Neuronal stem cell (in vitro differentiated cells): Measurements from ENCODE around the gene GNRH2.

Source experiments
- DNase-seq: peaks from one replicate; pipeline ENCODE4 v3.0.0-alpha.2; 2013; ENCODE audit warnings: low spot score
- H2AFZ ChIP-seq: one replicate; pipeline ENCODE4 v1.6.1; 2013; ENCODE audit warnings: mild to moderate bottlenecking, low read length, inconsistent platforms
- H2AK5ac ChIP-seq: 2 replicates; pipeline ENCODE4 v1.6.1; 2013; ENCODE audit warnings: low read depth, mild to moderate bottlenecking, inconsistent platforms, low read length, moderate library complexity, mixed read lengths
- H2BK120ac ChIP-seq: 2 replicates; pipeline ENCODE4 v1.6.1; 2013; ENCODE audit warnings: low read depth, mild to moderate bottlenecking, inconsistent platforms, low read length, moderate library complexity, mixed read lengths
- H2BK12ac ChIP-seq: one replicate; pipeline ENCODE4 v1.6.1; 2013; ENCODE audit warnings: low read length, inconsistent platforms
- H2BK15ac ChIP-seq: 2 replicates; pipeline ENCODE4 v1.6.1; 2013; ENCODE audit warnings: mild to moderate bottlenecking, low read length, inconsistent platforms, mixed read lengths
- H2BK5ac ChIP-seq: one replicate; pipeline ENCODE4 v1.6.1; 2013; ENCODE audit warnings: inconsistent platforms, mild to moderate bottlenecking, low read length, moderate library complexity
- H3K14ac ChIP-seq: one replicate; pipeline ENCODE4 v1.6.1; 2013; ENCODE audit warnings: low read length, inconsistent platforms
- H3K18ac ChIP-seq: 2 replicates; pipeline ENCODE4 v1.6.1; 2013; ENCODE audit warnings: low read length, inconsistent platforms
- H3K23ac ChIP-seq: 2 replicates; pipeline ENCODE4 v1.6.1; 2013; ENCODE audit warnings: low read depth, mild to moderate bottlenecking, mixed read lengths, low read length, inconsistent platforms; ENCODE audit not compliant: poor library complexity
- H3K27ac ChIP-seq: replicated peaks from 3 replicates; pipeline ENCODE4 v1.5.1; 2013; ENCODE audit warnings: low read length, inconsistent platforms
- H3K27me3 ChIP-seq, 3 experiments: 2 replicates each; pipeline ENCODE4 v1.6.1; 2013; ENCODE audit warnings: low read length in 3 of 3, mild to moderate bottlenecking in 2 of 3, inconsistent platforms in 1 of 3, low read depth in 1 of 3, mixed read lengths in 1 of 3, moderate library complexity in 1 of 3; ENCODE audit not compliant: control insufficient read depth in 3 of 3, insufficient read depth in 3 of 3
- H3K36me3 ChIP-seq, 2 donors: replicated peaks in 1 of 2; 2 replicates each; pipeline ENCODE4 v1.6.1; 2013; ENCODE audit warnings: low read length in 2 of 2; ENCODE audit not compliant: control insufficient read depth in 2 of 2, insufficient read depth in 2 of 2
- H3K4ac ChIP-seq: 2 replicates; pipeline ENCODE4 v1.6.1; 2013; ENCODE audit warnings: inconsistent platforms, mild to moderate bottlenecking, low read length, moderate library complexity
- H3K4me1 ChIP-seq, 2 donors: 1 replicate in 1 of 2; 2 replicates in 1 of 2; pipeline ENCODE4 v1.6.1; 2013; ENCODE audit warnings: low read length in 2 of 2, low read depth in 1 of 2; ENCODE audit not compliant: control insufficient read depth in 2 of 2, insufficient read depth in 1 of 2
- H3K4me2 ChIP-seq: one replicate; pipeline ENCODE4 v1.6.1; 2013; ENCODE audit warnings: mild to moderate bottlenecking, low read length, inconsistent platforms; ENCODE audit not compliant: insufficient read depth, poor library complexity, severe bottlenecking
- H3K4me3 ChIP-seq, 2 donors: 2 replicates each; pipeline ENCODE4 v1.5.1; 2013; ENCODE audit warnings: low read length in 2 of 2, mild to moderate bottlenecking in 2 of 2, inconsistent platforms in 1 of 2, moderate library complexity in 1 of 2
- H3K79me1 ChIP-seq: one replicate; pipeline ENCODE4 v1.6.1; 2013; ENCODE audit warnings: low read depth, mild to moderate bottlenecking, inconsistent platforms, low read length, moderate library complexity
- H3K9ac ChIP-seq: one replicate; pipeline ENCODE4 v1.6.1; 2013; ENCODE audit warnings: mild to moderate bottlenecking, low read depth, low read length, inconsistent platforms; ENCODE audit not compliant: poor library complexity
- H3K9me3 ChIP-seq, 2 donors: replicated peaks in 1 of 2; 2 replicates each; pipeline versions ENCODE3 to v1.6.1; 2013; ENCODE audit warnings: low read length in 2 of 2, mild to moderate bottlenecking in 2 of 2, inconsistent platforms in 1 of 2, low read depth in 1 of 2, mixed read lengths in 1 of 2, moderate library complexity in 1 of 2; ENCODE audit not compliant: control insufficient read depth in 2 of 2, insufficient read depth in 1 of 2
- H4K8ac ChIP-seq: one replicate; pipeline ENCODE4 v1.6.1; 2013; ENCODE audit warnings: low read depth, mild to moderate bottlenecking, inconsistent platforms, low read length, moderate library complexity
- H4K91ac ChIP-seq: one replicate; pipeline ENCODE4 v1.6.1; 2013; ENCODE audit warnings: low read length, low read depth, mild to moderate bottlenecking, inconsistent platforms; ENCODE audit not compliant: poor library complexity
- WGBS, 2 donors: extraction: QIAGEN DNeasy Blood & Tissue Kit; methylation state at CpG; one replicate each; pipeline ENCODE4 v1.1.7; 2013; ENCODE audit warnings: missing lambda C conversion rate in 2 of 2, mixed read lengths in 1 of 2; ENCODE audit not compliant: insufficient read length in 2 of 2, insufficient replicate concordance in 1 of 2; ENCODE audit errors: extremely low coverage in 2 of 2; 5-methylcytosine and 5-hydroxymethylcytosine counted together

The GNRH2 gene

DNA sequence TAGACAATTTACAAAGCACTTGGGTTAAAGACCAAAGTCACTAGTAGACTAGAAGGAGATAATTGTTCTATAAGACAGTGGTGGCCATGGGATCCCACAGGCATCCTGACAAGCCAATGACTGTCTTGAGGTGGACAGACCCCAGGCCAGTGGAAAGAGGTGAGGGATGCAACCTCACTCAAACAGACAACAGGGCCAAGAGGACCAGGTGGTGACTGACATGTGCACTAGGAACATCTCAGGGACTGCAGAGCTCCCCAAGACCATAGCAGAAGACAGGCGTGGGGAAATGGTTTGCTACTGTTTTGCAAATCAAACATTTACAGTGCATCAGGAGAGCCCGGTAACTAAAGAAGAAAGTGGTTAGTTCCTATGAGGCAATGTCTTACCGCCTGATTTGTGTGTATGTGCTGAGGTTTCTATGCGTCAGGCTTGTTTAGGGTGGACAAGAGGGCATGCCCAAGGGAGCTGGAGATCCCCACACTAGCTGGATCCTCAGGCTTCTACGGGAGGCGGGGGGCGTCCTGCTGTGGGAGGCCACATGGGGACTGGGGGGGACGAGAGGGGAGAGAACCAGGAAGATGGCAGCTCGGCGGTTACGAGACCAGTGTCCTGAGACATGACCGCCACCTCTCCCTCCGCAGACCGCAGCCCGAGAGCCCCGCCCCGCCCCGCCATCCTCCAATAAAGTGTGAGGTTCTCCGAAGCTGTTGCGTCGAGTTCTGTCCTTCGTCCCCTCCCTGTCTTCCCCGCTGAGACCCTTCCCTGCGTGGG lies 1.8 kb downstream of the GNRH2 start:
- Histone ChIP-seq H4K91ac (no peak overlapping the region), H3K79me1 (peaks cover 3% of the 10 kb centered on the region), H4K8ac (no peak overlapping the region), H2AFZ (peak overlapping the region; percentile 99), H3K27me3 (no peaks in the 10 kb centered on the region), H3K18ac (peak overlapping the region; percentile 97), H3K14ac (peak overlapping the region; percentile 87), H3K27ac (peak overlapping the region; percentile 81), H2BK120ac (no peak overlapping the region), H3K4me3 (peak overlapping the region; percentile 93 to 96), H3K4ac (no peak overlapping the region), H3K4me2 (peak overlapping the region; percentile 85), H3K23ac (no peak overlapping the region), H3K36me3 (peaks cover 19 to 50% of the 10 kb centered on the region in 2 donors), H2AK5ac (no peak overlapping the region), H3K4me1 (peaks cover 6 to 9% of the 10 kb centered on the region in 2 donors), H3K9me3 (no peaks in the 10 kb centered on the region), H3K9ac (peak overlapping the region; percentile 93), H2BK15ac (no peak overlapping the region), H2BK12ac (no peak overlapping the region), H2BK5ac (peak overlapping the region; percentile 40)
- DNase-seq = no peak
- WGBS, 2 donors = no CpG with 5 or more reads among the region's 24 CpGs

DNA sequence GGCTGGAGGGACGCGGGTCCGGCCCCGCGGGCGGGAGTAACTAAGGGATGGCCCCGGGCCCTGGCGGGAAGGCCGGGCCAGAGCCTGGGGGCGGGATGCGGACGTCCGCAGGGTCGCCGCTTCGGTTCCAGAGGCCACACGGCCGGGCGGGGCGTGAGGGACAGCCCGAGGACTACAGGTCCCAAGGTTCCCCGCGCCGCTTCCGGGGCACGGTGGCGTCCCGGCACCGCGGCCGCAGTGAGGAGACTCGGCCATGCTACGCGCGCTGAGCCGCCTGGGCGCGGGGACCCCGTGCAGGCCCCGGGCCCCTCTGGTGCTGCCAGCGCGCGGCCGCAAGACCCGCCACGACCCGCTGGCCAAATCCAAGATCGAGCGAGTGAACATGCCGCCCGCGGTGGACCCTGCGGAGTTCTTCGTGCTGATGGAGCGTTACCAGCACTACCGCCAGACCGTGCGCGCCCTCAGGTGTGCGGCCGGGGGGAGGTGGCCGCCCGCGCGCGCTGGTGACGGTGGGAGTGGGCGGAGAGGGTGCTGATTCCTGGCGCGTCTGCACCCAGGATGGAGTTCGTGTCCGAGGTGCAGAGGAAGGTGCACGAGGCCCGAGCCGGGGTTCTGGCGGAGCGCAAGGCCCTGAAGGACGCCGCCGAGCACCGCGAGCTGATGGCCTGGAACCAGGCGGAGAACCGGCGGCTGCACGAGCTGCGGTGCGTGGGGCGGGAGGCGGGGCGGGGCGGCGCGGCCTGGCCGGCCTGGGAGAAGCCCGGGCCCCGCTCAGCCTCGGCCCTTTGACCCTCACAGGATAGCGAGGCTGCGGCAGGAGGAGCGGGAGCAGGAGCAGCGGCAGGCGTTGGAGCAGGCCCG lies 2.6 kb downstream of the GNRH2 start, which contains the start of gene MRPS26:
Gene MRPS26 (plus strand): TSS at position 237 of the 861 bp plus-strand sequence. CDS start 17 bp downstream, at position 254.
- H3K4me3 ChIP-seq = peak within 1 kb of the TSS; percentile 93 to 96

DNA sequence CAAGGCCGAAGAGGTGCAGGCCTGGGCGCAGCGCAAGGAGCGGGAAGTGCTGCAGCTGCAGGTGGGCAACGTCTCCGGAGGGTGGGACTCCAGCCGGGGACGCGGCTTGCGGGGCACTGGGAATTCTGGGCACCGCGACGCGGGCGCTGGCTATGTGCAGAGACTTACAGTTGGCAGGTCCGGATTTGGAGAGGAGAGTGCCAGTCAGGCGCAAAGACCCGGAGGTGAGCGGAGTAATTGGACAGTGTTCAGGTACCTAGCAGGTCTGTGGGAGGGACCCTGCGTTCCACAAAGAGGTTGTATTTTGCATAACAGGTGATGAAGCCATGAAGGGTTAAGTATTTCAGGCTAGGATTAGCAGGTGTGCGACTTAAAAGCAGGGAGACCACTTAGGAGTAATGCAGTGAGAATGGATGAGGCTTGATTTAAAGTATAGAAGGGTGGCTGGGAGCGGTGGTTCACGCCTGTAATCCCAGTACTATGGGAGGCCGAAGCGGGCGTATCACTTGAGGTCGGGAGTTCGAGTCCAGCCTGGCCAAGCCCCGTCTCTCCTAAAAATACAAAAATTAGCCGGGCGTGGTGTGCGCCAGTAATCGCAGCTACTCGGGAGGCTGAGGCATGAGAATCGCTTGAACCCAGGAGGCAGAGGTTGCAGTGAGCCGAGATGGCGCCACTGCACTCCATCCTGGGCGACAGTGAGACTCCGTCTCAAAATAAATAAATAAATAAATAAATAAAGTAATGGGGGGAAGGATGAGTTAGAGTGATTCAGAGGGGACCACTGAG lies 3.4 kb downstream of the GNRH2 start:
- Histone ChIP-seq H3K4ac (no peak overlapping the region), H3K4me1 (peaks cover 6 to 8% of the 10 kb centered on the region in 2 donors), H3K79me1 (peaks cover 3% of the 10 kb centered on the region), H3K9ac (peak overlapping the region; percentile 99), H2AFZ (peak overlapping the region; percentile 99), H3K9me3 (no peaks in the 10 kb centered on the region), H2BK5ac (peak overlapping the region; percentile 40), H2AK5ac (peak overlapping the region; percentile 76), H3K4me3 (peak overlapping the region; percentile 93 to 96), H3K36me3 (peaks cover 19 to 40% of the 10 kb centered on the region in 2 donors), H2BK12ac (no peak overlapping the region), H3K18ac (peak overlapping the region; percentile 97), H3K4me2 (peak overlapping the region; percentile 85), H3K27me3 (no peaks in the 10 kb centered on the region), H2BK15ac (no peak overlapping the region), H3K14ac (peak overlapping the region; percentile 97), H4K8ac (no peak overlapping the region), H3K23ac (peak overlapping the region; percentile 92), H2BK120ac (peak overlapping the region; percentile 84), H4K91ac (no peak overlapping the region), H3K27ac (no peak overlapping the region)
- WGBS, 2 donors = no CpG with 5 or more reads among the region's 39 CpGs
- no peak for DNase-seq

More for the DNA sequence above, 2.6 kb downstream of the GNRH2 start, which contains the start of gene MRPS26:
- Histone ChIP-seq H3K79me1 (peaks cover 3% of the 10 kb centered on the region), H3K27ac (peak within 1 kb of the TSS; percentile 81), H3K36me3 (peaks cover 19 to 45% of the 10 kb centered on the region in 2 donors), H3K4me2 (peak within 1 kb of the TSS; percentile 85), H3K4me1 (peaks cover 6 to 9% of the 10 kb centered on the region in 2 donors), H3K9ac (peak within 1 kb of the TSS; percentile 99), H2BK5ac (peak within 1 kb of the TSS; percentile 40), H3K9me3 (no peaks in the 10 kb centered on the region), H2BK12ac (peak within 1 kb of the TSS; percentile 34), H3K18ac (peak within 1 kb of the TSS; percentile 97), H2AFZ (peak within 1 kb of the TSS; percentile 99), H3K27me3 (no peaks in the 10 kb centered on the region), H3K23ac (peak within 1 kb of the TSS; percentile 96), H4K91ac (no peak within 1 kb of the TSS), H3K4ac (peak within 1 kb of the TSS; percentile 70), H2BK120ac (peak within 1 kb of the TSS; percentile 84), H2BK15ac (peak within 1 kb of the TSS; percentile 49), H3K14ac (peak within 1 kb of the TSS; percentile 97), H4K8ac (no peak within 1 kb of the TSS), H2AK5ac (peak within 1 kb of the TSS; percentile 76)
- no CpG with 5 or more reads among the region's 104 CpGs for WGBS, 2 donors
- DNase-seq = peak; percentile 90
